Activated naive CD4-positive, alpha-beta T cell treated with anti-CD3 and anti-CD28 coated beads, Interleukin-2, amount 50 U/mL, for 24 hours (primary cell): ENCODE data around the gene LRRC10B.

Source experiments
- H3K27ac Mint-ChIP-seq: one replicate; pipeline ENCODE4 v1.8.0; 2021; ENCODE audit warnings: mild to moderate bottlenecking, mixed read lengths
- H3K27me3 Mint-ChIP-seq: one replicate; pipeline ENCODE4 v1.8.0; 2021; ENCODE audit warnings: mixed read lengths
- H3K36me3 Mint-ChIP-seq: one replicate; pipeline ENCODE4 v1.8.0; 2021; ENCODE audit warnings: mixed read lengths
- H3K4me1 Mint-ChIP-seq: one replicate; pipeline ENCODE4 v1.8.0; 2021; ENCODE audit warnings: mixed read lengths
- H3K4me3 Mint-ChIP-seq: one replicate; pipeline ENCODE4 v1.8.0; 2021; ENCODE audit warnings: mild to moderate bottlenecking, mixed read lengths
- H3K9me3 Mint-ChIP-seq: one replicate; pipeline ENCODE4 v1.8.0; 2021; ENCODE audit warnings: mixed read lengths

LRRC10B gene

DNA sequence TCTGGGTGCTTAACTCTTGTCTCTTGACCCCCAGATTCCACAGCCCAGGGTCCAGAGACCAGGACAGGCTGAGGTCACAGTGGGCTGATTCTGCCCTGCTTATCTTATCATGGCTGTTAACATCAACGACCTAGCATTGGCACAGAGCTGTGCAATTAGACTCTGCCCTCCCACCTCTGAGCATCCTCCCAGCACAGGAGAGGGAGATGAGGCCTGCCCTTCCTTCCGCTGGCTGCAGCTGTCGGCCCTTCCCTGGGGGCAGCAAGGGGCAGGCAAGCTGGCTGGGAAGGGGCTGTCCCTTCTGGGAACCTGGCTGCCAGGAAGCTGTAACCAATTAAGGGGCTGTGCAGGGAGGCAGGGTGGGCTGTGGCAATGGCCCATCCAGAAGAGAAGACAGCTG is 22.5 kb downstream of the LRRC10B start:
- no peak overlapping the region for H3K27ac Mint-ChIP-seq
- no peak overlapping the region for H3K4me3 Mint-ChIP-seq
- no peaks in the 10 kb centered on the region for H3K9me3 Mint-ChIP-seq
- H3K36me3 Mint-ChIP-seq: no peaks in the 10 kb centered on the region
- H3K4me1 Mint-ChIP-seq: no peaks in the 10 kb centered on the region
- H3K27me3 Mint-ChIP-seq: peaks cover 6% of the 10 kb centered on the region

- Mint-ChIP-seq H3K36me3 (no peaks in the 10 kb centered on the region), H3K4me3 (no peak overlapping the region), H3K27me3 (peaks cover 6% of the 10 kb centered on the region), H3K4me1 (no peaks in the 10 kb centered on the region), H3K9me3 (no peaks in the 10 kb centered on the region), H3K27ac (no peak overlapping the region)
Observed at GRCh38 chr11:61532134-61533038, 23.8 kb downstream of the LRRC10B start.

DNA sequence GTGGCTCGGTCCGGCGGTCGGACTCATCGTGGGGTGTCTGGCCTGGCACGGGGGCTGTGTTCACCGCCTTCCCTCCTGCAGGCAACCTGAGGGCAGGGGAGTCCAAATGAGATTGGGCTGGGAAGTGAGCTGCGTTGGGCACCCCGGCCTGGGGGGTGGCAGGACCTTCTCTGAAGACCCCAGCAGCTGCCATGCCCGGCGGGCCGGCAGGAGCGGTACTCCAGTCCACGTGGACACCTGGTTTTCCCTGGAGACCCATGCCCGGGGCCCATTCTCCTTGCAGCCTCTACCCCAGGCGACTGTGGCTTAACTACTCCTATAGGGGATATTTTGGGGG is 24.5 kb downstream of the LRRC10B start:
- no peak overlapping the region for H3K27ac Mint-ChIP-seq
- no peaks in the 10 kb centered on the region for H3K36me3 Mint-ChIP-seq
- H3K4me1 Mint-ChIP-seq: no peaks in the 10 kb centered on the region
- no peak overlapping the region for H3K4me3 Mint-ChIP-seq
- H3K27me3 Mint-ChIP-seq: peaks cover 4% of the 10 kb centered on the region
- no peaks in the 10 kb centered on the region for H3K9me3 Mint-ChIP-seq

- no peaks in the 10 kb centered on the region for H3K36me3 Mint-ChIP-seq
- no peak overlapping the region for H3K27ac Mint-ChIP-seq
- peaks cover 4% of the 10 kb centered on the region for H3K27me3 Mint-ChIP-seq
- H3K4me3 Mint-ChIP-seq: no peak overlapping the region
- H3K9me3 Mint-ChIP-seq: no peaks in the 10 kb centered on the region
- no peaks in the 10 kb centered on the region for H3K4me1 Mint-ChIP-seq
Observed at GRCh38 chr11:61533401-61533800, 24.9 kb downstream of the LRRC10B start.

GRCh38 chr11:61534025-61534932 is 25.7 kb downstream of the LRRC10B start:
- no peak overlapping the region for H3K4me3 Mint-ChIP-seq
- peaks cover 4% of the 10 kb centered on the region for H3K27me3 Mint-ChIP-seq
- no peaks in the 10 kb centered on the region for H3K9me3 Mint-ChIP-seq
- H3K27ac Mint-ChIP-seq: no peak overlapping the region
- no peaks in the 10 kb centered on the region for H3K4me1 Mint-ChIP-seq
- no peaks in the 10 kb centered on the region for H3K36me3 Mint-ChIP-seq

DNA sequence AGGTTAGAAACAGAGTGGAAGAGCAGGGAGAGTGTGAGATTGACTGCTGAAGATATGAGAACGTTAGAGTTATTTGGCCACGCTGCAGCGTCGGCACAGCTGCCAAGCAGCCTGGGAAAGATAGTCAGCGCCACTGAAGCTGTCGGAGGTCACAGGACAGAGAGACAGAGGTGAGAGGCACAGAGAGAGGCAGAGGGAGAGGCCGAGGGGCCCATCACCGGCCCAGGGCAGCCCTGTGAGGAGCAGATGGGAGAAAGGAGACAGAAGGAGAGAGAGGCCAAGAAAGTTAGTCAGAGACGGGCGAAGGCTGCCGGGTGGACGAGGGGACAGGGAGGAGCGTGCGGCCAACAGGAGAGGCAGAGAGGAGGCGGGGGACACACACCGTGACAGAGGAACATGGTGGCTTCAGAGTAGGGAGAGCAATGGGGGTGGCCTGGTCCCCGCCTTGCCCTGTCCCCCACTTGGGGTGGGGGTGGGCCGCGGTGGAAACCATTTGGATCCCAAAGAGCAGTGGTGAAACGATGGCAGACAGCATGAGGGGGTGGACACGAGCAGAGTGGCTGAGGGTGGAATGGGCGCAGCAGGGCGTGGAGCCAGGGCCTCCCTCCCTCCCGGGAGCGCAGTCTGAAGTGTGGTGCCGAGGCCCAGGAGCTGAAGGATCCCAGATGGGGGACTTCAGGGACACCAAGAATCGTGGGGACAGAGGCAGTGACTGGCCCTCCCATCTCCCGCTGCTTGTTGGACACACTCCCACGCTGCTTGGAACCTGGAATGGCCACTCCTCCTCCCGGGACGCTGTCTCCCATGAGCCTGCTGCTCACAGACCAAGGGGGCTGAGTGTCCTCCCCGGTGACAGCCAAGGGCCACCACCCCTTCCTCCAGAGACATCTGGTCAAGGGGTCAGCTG is 26.6 kb downstream of the LRRC10B start:
- no peaks in the 10 kb centered on the region for H3K36me3 Mint-ChIP-seq
- no peak overlapping the region for H3K27ac Mint-ChIP-seq
- no peaks in the 10 kb centered on the region for H3K9me3 Mint-ChIP-seq
- H3K4me3 Mint-ChIP-seq: no peak overlapping the region
- no peaks in the 10 kb centered on the region for H3K4me1 Mint-ChIP-seq
- peaks cover 4% of the 10 kb centered on the region for H3K27me3 Mint-ChIP-seq

DNA sequence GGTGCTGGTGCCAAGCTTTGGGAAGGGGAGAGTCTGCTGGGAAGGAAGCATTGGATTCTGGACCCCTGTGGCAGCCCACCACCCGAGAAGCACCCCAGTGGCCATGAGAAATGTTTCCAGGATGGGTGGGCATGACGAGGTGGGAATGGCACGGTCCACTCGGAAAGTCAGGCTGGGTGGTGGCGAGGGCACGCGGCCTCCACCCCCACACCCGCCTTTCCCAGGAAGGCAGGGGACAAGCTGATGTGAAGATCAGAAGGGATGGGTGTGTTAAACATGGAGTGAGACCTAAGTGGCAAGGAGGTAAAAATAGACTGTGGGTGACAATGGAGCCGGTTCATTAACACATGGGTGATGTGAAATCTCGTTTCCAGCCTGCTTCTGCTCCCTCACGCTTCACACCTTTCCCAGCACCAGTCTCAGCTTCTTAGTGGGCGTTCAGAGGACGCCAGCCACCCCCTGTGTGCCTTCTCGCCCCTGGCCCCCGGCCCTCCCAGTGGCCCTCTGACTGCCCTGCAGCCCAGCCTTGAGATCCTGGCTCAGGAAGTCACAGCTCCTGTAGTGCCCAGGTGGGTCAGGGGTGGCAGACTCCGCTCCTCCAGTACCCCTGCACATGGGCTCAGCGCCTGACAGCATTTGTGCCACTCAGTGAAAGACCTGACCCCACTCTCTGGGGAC is 27.6 kb downstream of the LRRC10B start:
- H3K27me3 Mint-ChIP-seq: peaks cover 4% of the 10 kb centered on the region
- H3K4me3 Mint-ChIP-seq: no peak overlapping the region
- no peaks in the 10 kb centered on the region for H3K4me1 Mint-ChIP-seq
- no peaks in the 10 kb centered on the region for H3K36me3 Mint-ChIP-seq
- no peak overlapping the region for H3K27ac Mint-ChIP-seq
- H3K9me3 Mint-ChIP-seq: no peaks in the 10 kb centered on the region

DNA sequence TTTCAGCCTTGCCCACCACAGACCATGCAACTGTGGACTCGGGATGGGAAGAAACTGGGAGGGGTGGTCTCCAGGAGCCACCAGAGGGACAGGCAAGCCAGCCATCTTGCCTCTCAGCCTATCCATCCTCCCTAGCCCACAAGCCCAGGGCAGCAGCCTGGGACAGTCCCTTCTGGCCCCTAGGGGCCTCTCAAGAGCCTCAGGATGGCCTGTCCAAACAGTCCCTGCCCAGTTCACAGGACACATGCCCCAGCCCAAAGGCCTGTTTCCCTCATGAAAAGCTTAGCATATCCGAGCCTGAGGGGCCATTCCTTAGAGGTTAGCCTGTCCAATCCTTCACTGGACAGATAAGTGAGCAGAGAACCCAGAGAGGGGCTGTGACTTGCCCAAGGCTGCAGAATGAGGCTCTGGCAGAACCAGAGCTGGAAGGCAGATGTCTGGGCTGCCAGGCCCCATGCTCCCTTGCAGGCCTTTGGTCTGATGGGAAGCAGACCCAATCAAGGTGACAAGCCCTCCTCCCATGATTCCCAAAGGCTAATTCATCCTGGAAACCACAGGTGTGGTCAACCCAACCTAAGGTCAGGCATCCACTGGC is 28.2 kb downstream of the LRRC10B start:
- no peak overlapping the region for H3K27ac Mint-ChIP-seq
- H3K4me3 Mint-ChIP-seq: no peak overlapping the region
- no peaks in the 10 kb centered on the region for H3K4me1 Mint-ChIP-seq
- H3K9me3 Mint-ChIP-seq: no peaks in the 10 kb centered on the region
- peaks cover 5% of the 10 kb centered on the region for H3K27me3 Mint-ChIP-seq
- no peaks in the 10 kb centered on the region for H3K36me3 Mint-ChIP-seq

- Mint-ChIP-seq H3K27ac (no peak overlapping the region), H3K4me3 (no peak overlapping the region), H3K9me3 (no peaks in the 10 kb centered on the region), H3K4me1 (no peaks in the 10 kb centered on the region), H3K36me3 (no peaks in the 10 kb centered on the region), H3K27me3 (peaks cover 5% of the 10 kb centered on the region)
Observed at GRCh38 chr11:61537326-61537725, 28.8 kb downstream of the LRRC10B start.

- no peaks in the 10 kb centered on the region for H3K36me3 Mint-ChIP-seq
- H3K9me3 Mint-ChIP-seq: no peaks in the 10 kb centered on the region
- peaks cover 4% of the 10 kb centered on the region for H3K27me3 Mint-ChIP-seq
- no peak overlapping the region for H3K27ac Mint-ChIP-seq
- H3K4me3 Mint-ChIP-seq: no peak overlapping the region
- no peaks in the 10 kb centered on the region for H3K4me1 Mint-ChIP-seq
Observed at GRCh38 chr11:61538636-61538961, 30.1 kb downstream of the LRRC10B start.

GRCh38 chr11:61539006-61539405 is 30.5 kb downstream of the LRRC10B start:
- no peak overlapping the region for H3K4me3 Mint-ChIP-seq
- H3K4me1 Mint-ChIP-seq: no peaks in the 10 kb centered on the region
- no peaks in the 10 kb centered on the region for H3K36me3 Mint-ChIP-seq
- H3K27me3 Mint-ChIP-seq: peaks cover 2% of the 10 kb centered on the region
- no peak overlapping the region for H3K27ac Mint-ChIP-seq
- H3K9me3 Mint-ChIP-seq: no peaks in the 10 kb centered on the region

- Mint-ChIP-seq H3K4me3 (no peak overlapping the region), H3K27ac (no peak overlapping the region), H3K9me3 (no peaks in the 10 kb centered on the region), H3K27me3 (peaks cover 2% of the 10 kb centered on the region), H3K4me1 (no peaks in the 10 kb centered on the region), H3K36me3 (no peaks in the 10 kb centered on the region)
Observed at GRCh38 chr11:61539831-61540357, 31.3 kb downstream of the LRRC10B start.

- peaks cover 6% of the 10 kb centered on the region for H3K27me3 Mint-ChIP-seq
Observed at GRCh38 chr11:61540528-61540927, 32.0 kb downstream of the LRRC10B start.

GRCh38 chr11:61541598-61541997 is 33.0 kb downstream of the LRRC10B start:
- no peak overlapping the region for H3K4me3 Mint-ChIP-seq
- H3K9me3 Mint-ChIP-seq: no peaks in the 10 kb centered on the region
- no peak overlapping the region for H3K27ac Mint-ChIP-seq

More at GRCh38 chr11:61540528-61540927, 32.0 kb downstream of the LRRC10B start:
- H3K27ac Mint-ChIP-seq: no peak overlapping the region
- H3K4me1 Mint-ChIP-seq: no peaks in the 10 kb centered on the region
- H3K9me3 Mint-ChIP-seq: no peaks in the 10 kb centered on the region
- H3K36me3 Mint-ChIP-seq: no peaks in the 10 kb centered on the region
- H3K4me3 Mint-ChIP-seq: no peak overlapping the region

More at GRCh38 chr11:61541598-61541997, 33.0 kb downstream of the LRRC10B start:
- Mint-ChIP-seq H3K36me3 (no peaks in the 10 kb centered on the region), H3K27me3 (peaks cover 9% of the 10 kb centered on the region), H3K4me1 (no peaks in the 10 kb centered on the region)
